Astrocyte (in vitro differentiated cells and primary cell): ENCODE results near the gene ARID5B. TPM values are rescaled to one million over a fixed set of nuclear protein-coding genes. Genes with fewer than 3 reads are reported as not detected.

Experiments
- DNase-seq: peaks from one replicate; pipeline ENCODE4 v3.0.0-alpha.2; 2010; ENCODE audit warnings: low read depth
- FAIRE-seq: peaks from 2 replicates; lab custom pipeline; 2011; peaks lifted over from hg19 to GRCh38; lab: Jason Lieb, UNC
- H2AFZ ChIP-seq: 2 replicates; pipeline ENCODE4 v1.6.0; 2012; ENCODE audit warnings: low read depth, low read length, inconsistent platforms
- H3K27ac ChIP-seq: 2 replicates; pipeline ENCODE4 v1.5.1; 2011; ENCODE audit warnings: low read depth, low read length, inconsistent platforms
- H3K27me3 ChIP-seq: 2 replicates; pipeline ENCODE4 v1.6.0; 2011; ENCODE audit warnings: low read length, inconsistent platforms; ENCODE audit not compliant: insufficient read depth
- H3K36me3 ChIP-seq: 2 replicates; pipeline ENCODE4 v1.5.1; 2011; ENCODE audit warnings: low read length, inconsistent platforms; ENCODE audit not compliant: insufficient read depth
- H3K4me1 ChIP-seq: 2 replicates; pipeline ENCODE4 v1.5.1; 2011; ENCODE audit warnings: low read length, inconsistent platforms; ENCODE audit not compliant: insufficient read depth
- H3K4me2 ChIP-seq: 2 replicates; pipeline ENCODE4 v1.6.0; 2012; ENCODE audit warnings: low read length, inconsistent platforms
- H3K4me3 ChIP-seq: 2 replicates; pipeline ENCODE4 v1.5.1; 2011; ENCODE audit warnings: low read depth, mild to moderate bottlenecking, low read length, inconsistent platforms; ENCODE audit not compliant: insufficient read depth
- H3K79me2 ChIP-seq: 2 replicates; pipeline ENCODE4 v1.6.0; 2012; ENCODE audit warnings: mild to moderate bottlenecking, low read length, inconsistent platforms; ENCODE audit not compliant: insufficient read depth
- H3K9ac ChIP-seq: 2 replicates; pipeline ENCODE4 v1.6.0; 2012; ENCODE audit warnings: mild to moderate bottlenecking, low read length, inconsistent platforms
- H3K9me3 ChIP-seq: 2 replicates; pipeline ENCODE4 v1.5.1; 2012; ENCODE audit warnings: low read depth, mild to moderate bottlenecking, low read length, inconsistent platforms; ENCODE audit not compliant: insufficient read depth
- H4K20me1 ChIP-seq: 2 replicates; pipeline ENCODE4 v1.6.0; 2012; ENCODE audit warnings: low read length, inconsistent platforms; ENCODE audit not compliant: insufficient read depth
- H3K27ac Mint-ChIP-seq: one replicate; pipeline ENCODE4 v1.8.0; 2021; ENCODE audit warnings: mild to moderate bottlenecking, mixed read lengths; ENCODE audit not compliant: unreplicated experiment
- H3K27me3 Mint-ChIP-seq: one replicate; pipeline ENCODE4 v1.8.0; 2021; ENCODE audit warnings: low read depth, mixed read lengths; ENCODE audit not compliant: unreplicated experiment
- H3K36me3 Mint-ChIP-seq: one replicate; pipeline ENCODE4 v1.8.0; 2021; ENCODE audit warnings: low read depth, mixed read lengths; ENCODE audit not compliant: unreplicated experiment
- H3K4me1 Mint-ChIP-seq: one replicate; pipeline ENCODE4 v1.8.0; 2021; ENCODE audit warnings: low read depth, mixed read lengths; ENCODE audit not compliant: unreplicated experiment
- H3K4me3 Mint-ChIP-seq: one replicate; pipeline ENCODE4 v1.8.0; 2021; ENCODE audit warnings: mild to moderate bottlenecking, moderate library complexity, mixed read lengths; ENCODE audit not compliant: unreplicated experiment
- H3K9me3 Mint-ChIP-seq: one replicate; pipeline ENCODE4 v1.8.0; 2021; ENCODE audit warnings: mild to moderate bottlenecking, mixed read lengths; ENCODE audit not compliant: unreplicated experiment
- CTCF ChIP-seq: IDR thresholded peaks from 2 replicates; pipeline ENCODE4 v1.5.1; 2011; ENCODE audit warnings: low read depth, mild to moderate bottlenecking, inconsistent platforms, low read length, moderate library complexity; ENCODE audit not compliant: insufficient read depth
- EZH2 ChIP-seq: IDR thresholded peaks from 2 replicates; pipeline ENCODE4 v1.6.1; 2012; ENCODE audit warnings: mild to moderate bottlenecking, low read length, inconsistent platforms; ENCODE audit not compliant: insufficient read depth
- total RNA-seq: library from RNA; stranded (reverse); gene quantifications from 2 replicates; pipeline ENCODE4 v1.2.1, GENCODE V29; 2021

The ARID5B gene
- total RNA-seq, 1 donor from 2014 or later, result 66.0 TPM

- Histone ChIP-seq H3K27ac (no peak overlapping the region), H4K20me1 (no peaks in the 10 kb centered on the region), H3K27me3 (no peaks in the 10 kb centered on the region), H3K9ac (no peak overlapping the region), H3K79me2 (no peaks in the 10 kb centered on the region), H3K4me2 (no peak overlapping the region), H3K4me3 (no peak overlapping the region), H3K4me1 (no peaks in the 10 kb centered on the region), H2AFZ (no peak overlapping the region), H3K36me3 (no peaks in the 10 kb centered on the region), H3K9me3 (no peaks in the 10 kb centered on the region)
- DNase-seq, result no peak
- TF ChIP-seq EZH2, result no peak
- TF ChIP-seq CTCF, result no peak
- no peaks in the 10 kb centered on the region for H3K9me3 Mint-ChIP-seq
- FAIRE-seq, result no peak
- no peaks in the 10 kb centered on the region for H3K27me3 Mint-ChIP-seq
- no peak overlapping the region for H3K4me3 Mint-ChIP-seq
- H3K4me1 Mint-ChIP-seq, result no peaks in the 10 kb centered on the region
- H3K36me3 Mint-ChIP-seq, result no peaks in the 10 kb centered on the region
- no peak overlapping the region for H3K27ac Mint-ChIP-seq
Observed at GRCh38 chr10:62115842-62116241, 214.3 kb downstream of the ARID5B start.

DNA sequence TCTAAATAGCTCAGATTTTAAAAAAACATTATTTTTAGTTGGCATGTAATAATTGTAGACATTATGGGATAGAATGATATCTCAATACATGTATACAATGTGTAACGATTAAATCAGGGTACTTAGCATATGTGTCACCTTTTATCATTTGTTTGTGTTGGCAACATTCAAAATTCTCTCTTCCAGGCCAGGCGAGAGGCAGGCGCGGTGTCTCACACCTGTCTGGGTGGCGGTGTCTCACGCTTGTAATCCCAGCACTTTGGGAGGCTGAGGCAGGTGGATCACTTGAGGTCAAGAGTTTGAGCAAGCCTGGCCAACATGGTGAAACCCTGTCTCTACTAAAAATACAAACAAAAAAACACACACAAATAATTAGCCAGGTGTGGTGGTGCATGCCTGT, 215.4 kb downstream of the ARID5B start:
- FAIRE-seq (no peak), DNase-seq (no peak)
- Histone ChIP-seq H3K4me3 (no peak overlapping the region), H3K4me1 (no peaks in the 10 kb centered on the region), H3K27ac (no peak overlapping the region), H3K27me3 (no peaks in the 10 kb centered on the region), H3K36me3 (no peaks in the 10 kb centered on the region), H3K9ac (no peak overlapping the region), H3K9me3 (no peaks in the 10 kb centered on the region), H2AFZ (no peak overlapping the region), H3K4me2 (no peak overlapping the region), H4K20me1 (no peaks in the 10 kb centered on the region), H3K79me2 (no peaks in the 10 kb centered on the region)
- Mint-ChIP-seq H3K9me3 (no peaks in the 10 kb centered on the region), H3K27me3 (no peaks in the 10 kb centered on the region), H3K4me3 (no peak overlapping the region), H3K36me3 (no peaks in the 10 kb centered on the region), H3K27ac (no peak overlapping the region), H3K4me1 (no peaks in the 10 kb centered on the region)
- TF ChIP-seq EZH2, result no peak
- no peak for TF ChIP-seq CTCF

DNA sequence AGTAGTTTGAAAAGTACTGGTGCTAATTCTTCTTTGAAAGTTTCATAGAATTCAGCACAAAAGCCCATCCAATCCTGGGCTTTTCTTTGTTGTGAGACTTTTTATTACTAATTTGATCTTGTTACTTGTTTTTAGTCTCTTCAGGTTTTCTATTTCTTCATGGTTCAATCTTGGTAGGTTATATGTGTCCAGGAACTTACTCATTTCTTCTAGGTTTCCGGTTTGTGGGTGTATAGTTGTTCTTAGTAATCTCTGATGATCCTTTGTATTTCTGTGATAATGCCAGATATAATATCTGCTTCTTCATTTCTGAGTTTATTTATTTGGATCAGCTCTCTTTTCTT, 219.7 kb downstream of the ARID5B start:
- H3K27ac Mint-ChIP-seq, result no peak overlapping the region
- Histone ChIP-seq H3K27ac (no peak overlapping the region), H2AFZ (no peak overlapping the region)

More for the DNA sequence above, 219.7 kb downstream of the ARID5B start:
- H3K9me3 ChIP-seq, result no peaks in the 10 kb centered on the region
- Mint-ChIP-seq H3K27me3 (no peaks in the 10 kb centered on the region), H3K4me3 (no peak overlapping the region), H3K36me3 (peaks cover 2% of the 10 kb centered on the region), H3K9me3 (peaks cover 16% of the 10 kb centered on the region), H3K4me1 (no peaks in the 10 kb centered on the region)
- no peaks in the 10 kb centered on the region for H3K27me3 ChIP-seq
- no peaks in the 10 kb centered on the region for H3K4me1 ChIP-seq
- FAIRE-seq (peak; percentile 50), DNase-seq (no peak)
- no peak overlapping the region for H3K9ac ChIP-seq
- H3K4me2 ChIP-seq, result peak overlapping the region; percentile 10
- H3K36me3 ChIP-seq, result no peaks in the 10 kb centered on the region
- no peaks in the 10 kb centered on the region for H4K20me1 ChIP-seq
- no peaks in the 10 kb centered on the region for H3K79me2 ChIP-seq
- no peak overlapping the region for H3K4me3 ChIP-seq
- no peak for TF ChIP-seq CTCF
- no peak for TF ChIP-seq EZH2
